Measurements from ENCODE around the gene C1QL1.

GRCh38 chr17:44920565-44920940 is 47.5 kb downstream of the C1QL1 start:
- no peak for TF ChIP-seq EZH2 (IDR thresholded peaks at IDR 0.05; ENCODE audit: borderline replicate concordance, low read depth, low read length, severe bottlenecking)
- no peak for TF ChIP-seq CTCF (IDR thresholded peaks at IDR 0.05; ENCODE audit: extremely low read depth in 1 of 2, insufficient read depth in 1 of 2, low read depth in 1 of 2, low read length in 2 of 2)
- TF ChIP-seq POLR2AphosphoS5 (IDR thresholded peaks at IDR 0.05; ENCODE audit: insufficient read depth, low read depth, low read length) = no peak
- TF ChIP-seq POLR2A (IDR thresholded peaks at IDR 0.05; ENCODE audit: low read depth, low read length) = no peak
- no peak for TF ChIP-seq FOS (IDR thresholded peaks at IDR 0.05; ENCODE audit: borderline replicate concordance, insufficient read depth, low read length)
- TF ChIP-seq MYC (IDR thresholded peaks at IDR 0.05; ENCODE audit: low read depth, low read length) = no peak
- TF ChIP-seq MAX (IDR thresholded peaks at IDR 0.05; ENCODE audit: insufficient read depth, insufficient read length) = no peak
- TF ChIP-seq JUN (IDR thresholded peaks at IDR 0.05; ENCODE audit: borderline replicate concordance, insufficient read depth, insufficient read length, low read depth) = no peak
